Glutamatergic neuron (in vitro differentiated cells): ENCODE measurements around the gene RAP1GAP2. TPM values are rescaled to one million over a fixed set of nuclear protein-coding genes. Genes with fewer than 3 reads are reported as not detected.
A peak's percentile ranks its signal among the peaks of the same experiment; 100 is the strongest.

Experiments used
- DNase-seq: peaks from one replicate; pipeline ENCODE4 v3.0.0; 2022
- H3K27ac Mint-ChIP-seq: one replicate; pipeline ENCODE4 v1.8.0; 2020; ENCODE audit warnings: mild to moderate bottlenecking, mixed read lengths, inconsistent platforms; ENCODE audit not compliant: unreplicated experiment
- H3K27me3 Mint-ChIP-seq: one replicate; pipeline ENCODE4 v1.8.0; 2020; ENCODE audit warnings: mild to moderate bottlenecking, moderate library complexity, mixed read lengths, inconsistent platforms; ENCODE audit not compliant: unreplicated experiment
- H3K36me3 Mint-ChIP-seq: one replicate; pipeline ENCODE4 v1.8.0; 2020; ENCODE audit warnings: mild to moderate bottlenecking, mixed read lengths, inconsistent platforms; ENCODE audit not compliant: unreplicated experiment
- H3K4me1 Mint-ChIP-seq: one replicate; pipeline ENCODE4 v1.8.0; 2020; ENCODE audit warnings: mild to moderate bottlenecking, low read depth, mixed read lengths, inconsistent platforms; ENCODE audit not compliant: unreplicated experiment
- H3K4me3 Mint-ChIP-seq: one replicate; pipeline ENCODE4 v1.8.0; 2020; ENCODE audit warnings: mild to moderate bottlenecking, mixed read lengths, inconsistent platforms; ENCODE audit not compliant: unreplicated experiment
- H3K9me3 Mint-ChIP-seq: one replicate; pipeline ENCODE4 v1.8.0; 2020; ENCODE audit warnings: mild to moderate bottlenecking, moderate library complexity, mixed read lengths, inconsistent platforms; ENCODE audit not compliant: unreplicated experiment
- total RNA-seq: library from RNA; stranded (reverse); fragmentation: NEBNext Ultra II Directional; extraction: Animal tissue kit (Norgen Biotek cat#: 25700); gene quantifications from one replicate; pipeline ENCODE4 v1.2.1, GENCODE V29; 2021; ENCODE audit not compliant: unreplicated experiment
- TF ChIP-seq, protein P1 (sequence below): fragments of 200-600 bp; sonication (generic); IDR thresholded peaks from one replicate; pipeline ENCODE4 v1.5.0; 2021; ENCODE audit not compliant: partially characterized antibody, unreplicated experiment

The RAP1GAP2 gene
- total RNA-seq, 1 donor from 2014 or later = 86.0 TPM

DNA sequence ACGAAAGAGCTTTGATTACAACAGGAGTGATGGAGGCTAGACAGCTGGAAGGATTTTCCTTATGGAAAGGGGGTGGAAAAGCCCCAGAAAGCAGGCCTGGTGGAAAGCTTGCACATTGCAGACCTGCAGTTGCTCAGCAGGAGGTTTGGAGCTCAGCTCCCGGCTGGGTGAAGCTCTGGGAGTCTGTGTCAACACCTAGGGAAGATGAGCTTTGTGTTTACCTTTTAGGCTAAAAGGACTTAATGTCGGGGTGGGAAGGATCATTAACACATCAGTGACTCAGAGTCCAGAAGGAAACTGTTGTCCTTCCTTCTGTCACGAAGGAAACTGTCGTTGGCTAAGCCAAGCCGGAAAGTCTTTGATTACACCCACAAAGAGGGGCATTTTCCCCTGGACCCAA, 48.2 kb downstream of the RAP1GAP2 start:
- H3K4me3 Mint-ChIP-seq = no peak overlapping the region
- DNase-seq = no peak
- no peaks in the 10 kb centered on the region for H3K36me3 Mint-ChIP-seq
- H3K27ac Mint-ChIP-seq = peak overlapping the region; percentile 66
- peaks cover 7% of the 10 kb centered on the region for H3K27me3 Mint-ChIP-seq
- TF ChIP-seq, protein P1, sequence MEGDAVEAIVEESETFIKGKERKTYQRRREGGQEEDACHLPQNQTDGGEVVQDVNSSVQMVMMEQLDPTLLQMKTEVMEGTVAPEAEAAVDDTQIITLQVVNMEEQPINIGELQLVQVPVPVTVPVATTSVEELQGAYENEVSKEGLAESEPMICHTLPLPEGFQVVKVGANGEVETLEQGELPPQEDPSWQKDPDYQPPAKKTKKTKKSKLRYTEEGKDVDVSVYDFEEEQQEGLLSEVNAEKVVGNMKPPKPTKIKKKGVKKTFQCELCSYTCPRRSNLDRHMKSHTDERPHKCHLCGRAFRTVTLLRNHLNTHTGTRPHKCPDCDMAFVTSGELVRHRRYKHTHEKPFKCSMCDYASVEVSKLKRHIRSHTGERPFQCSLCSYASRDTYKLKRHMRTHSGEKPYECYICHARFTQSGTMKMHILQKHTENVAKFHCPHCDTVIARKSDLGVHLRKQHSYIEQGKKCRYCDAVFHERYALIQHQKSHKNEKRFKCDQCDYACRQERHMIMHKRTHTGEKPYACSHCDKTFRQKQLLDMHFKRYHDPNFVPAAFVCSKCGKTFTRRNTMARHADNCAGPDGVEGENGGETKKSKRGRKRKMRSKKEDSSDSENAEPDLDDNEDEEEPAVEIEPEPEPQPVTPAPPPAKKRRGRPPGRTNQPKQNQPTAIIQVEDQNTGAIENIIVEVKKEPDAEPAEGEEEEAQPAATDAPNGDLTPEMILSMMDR = no peak
- H3K4me1 Mint-ChIP-seq = peaks cover 14% of the 10 kb centered on the region
- peaks cover 5% of the 10 kb centered on the region for H3K9me3 Mint-ChIP-seq

DNA sequence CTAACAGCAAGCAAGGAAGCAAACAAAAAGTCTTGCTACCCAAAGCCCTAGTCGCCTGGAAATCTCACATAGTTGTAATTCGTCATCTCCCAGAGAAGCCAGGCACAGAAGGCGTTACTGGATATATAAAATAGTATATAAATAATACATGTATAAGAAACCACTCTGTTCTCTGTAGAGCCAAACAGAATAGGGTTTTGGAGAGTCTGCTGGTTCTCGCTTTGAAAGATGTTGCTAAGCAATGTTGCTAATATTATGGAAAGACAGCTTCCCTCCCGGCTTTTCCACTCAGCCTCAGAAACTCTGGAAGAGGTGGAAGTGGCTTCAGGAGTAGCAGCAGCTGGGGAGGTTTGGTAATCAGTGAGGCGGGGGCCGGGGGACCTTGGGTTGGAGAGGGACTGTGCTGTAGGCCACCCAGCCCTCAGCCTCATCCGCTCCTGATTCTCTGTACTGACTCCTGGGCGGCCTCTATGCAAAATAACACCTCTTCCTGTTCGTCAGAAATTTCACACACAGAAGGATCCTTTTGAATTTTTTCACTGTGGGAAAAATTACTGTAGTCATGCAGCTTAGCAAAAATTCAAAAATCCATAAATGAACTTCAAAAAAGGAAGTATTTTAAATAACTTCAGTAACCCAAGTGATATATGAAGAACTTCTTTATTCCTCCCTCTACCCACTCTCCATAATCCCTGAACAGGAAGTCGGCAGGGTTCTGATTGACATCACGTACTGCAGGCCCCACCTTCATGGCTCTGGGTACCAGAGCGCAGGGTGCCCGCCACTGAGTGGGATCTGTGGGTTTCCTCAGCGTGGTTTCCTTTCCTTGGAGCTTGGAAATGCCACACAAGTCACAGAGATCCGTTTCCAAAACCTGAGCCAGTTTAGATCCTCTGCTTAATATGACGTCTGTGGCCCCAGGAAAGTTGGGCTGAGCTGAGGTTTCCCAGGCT, 51.4 kb downstream of the RAP1GAP2 start:
- Mint-ChIP-seq H3K9me3 (peaks cover 9% of the 10 kb centered on the region), H3K4me3 (no peak overlapping the region), H3K27ac (no peak overlapping the region), H3K36me3 (no peaks in the 10 kb centered on the region), H3K27me3 (peaks cover 12% of the 10 kb centered on the region), H3K4me1 (peaks cover 18% of the 10 kb centered on the region)
- DNase-seq = no peak
- TF ChIP-seq, protein P1 = no peak

DNA sequence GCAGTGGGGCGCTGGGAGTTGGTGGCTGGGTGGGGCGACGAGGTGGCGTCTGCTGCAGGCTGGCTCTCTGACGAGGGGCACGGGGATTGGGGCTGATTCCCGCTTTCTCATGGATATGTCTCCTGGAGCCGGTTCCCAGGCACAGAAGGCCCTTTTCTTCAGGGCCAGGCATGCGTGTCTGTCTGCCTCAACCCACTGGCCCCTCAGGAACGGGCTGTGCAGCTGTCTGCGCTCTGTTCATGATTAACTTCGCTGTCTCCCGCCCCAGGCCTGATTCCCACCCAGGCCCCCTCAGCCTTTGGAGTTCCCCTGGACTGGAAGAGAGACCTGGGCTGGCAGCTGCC, 53.1 kb downstream of the RAP1GAP2 start:
- peaks cover 16% of the 10 kb centered on the region for H3K4me1 Mint-ChIP-seq
- TF ChIP-seq, protein P1 = no peak
- H3K9me3 Mint-ChIP-seq = peaks cover 7% of the 10 kb centered on the region
- H3K27me3 Mint-ChIP-seq = peaks cover 10% of the 10 kb centered on the region
- H3K36me3 Mint-ChIP-seq = no peaks in the 10 kb centered on the region
- H3K4me3 Mint-ChIP-seq = no peak overlapping the region
- peak overlapping the region; percentile 43 for H3K27ac Mint-ChIP-seq
- peak; percentile 42 for DNase-seq

DNA sequence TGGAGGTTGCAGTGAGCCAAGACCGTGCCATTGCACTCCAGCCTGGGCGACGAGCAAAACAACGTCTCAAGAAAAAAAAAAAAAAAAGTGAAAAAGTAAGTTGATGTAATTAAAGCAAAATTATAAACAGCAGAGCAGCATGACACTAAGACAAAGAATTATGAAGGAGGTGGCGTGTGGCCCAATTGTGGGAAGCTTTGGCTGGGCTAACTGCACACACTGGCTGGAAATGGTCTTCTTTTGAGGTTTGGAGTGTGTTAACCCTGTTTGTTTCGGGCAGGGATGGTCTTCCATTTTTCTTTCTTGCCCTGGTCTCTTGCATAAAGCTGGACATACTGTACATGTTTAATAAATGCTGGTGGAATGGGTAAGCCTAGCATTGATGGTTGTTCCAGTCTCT, 54.8 kb downstream of the RAP1GAP2 start:
- no peak for DNase-seq
- Mint-ChIP-seq H3K36me3 (no peaks in the 10 kb centered on the region), H3K4me3 (no peak overlapping the region), H3K27ac (no peak overlapping the region), H3K9me3 (peaks cover 13% of the 10 kb centered on the region), H3K4me1 (peaks cover 21% of the 10 kb centered on the region), H3K27me3 (peaks cover 8% of the 10 kb centered on the region)
- TF ChIP-seq, protein P1 = no peak

DNA sequence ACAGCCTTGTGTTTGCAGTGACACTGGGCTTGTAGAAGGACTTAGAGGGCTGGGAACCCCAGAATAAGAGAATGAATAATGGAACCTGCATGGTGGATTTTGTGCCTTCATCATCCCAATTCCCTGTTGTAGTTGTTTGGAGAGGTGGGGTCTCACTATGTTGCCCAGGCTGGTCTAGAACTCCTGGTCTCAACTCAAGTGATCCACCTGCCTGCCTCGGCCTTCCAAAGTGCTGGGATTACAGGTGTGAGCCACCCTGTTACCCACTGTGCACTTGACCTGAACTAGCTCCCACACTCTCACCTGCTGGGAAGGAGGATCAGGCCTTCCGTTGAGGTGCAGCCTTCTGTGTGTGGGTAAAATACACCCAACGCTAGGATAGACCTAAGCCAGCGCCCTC, 55.4 kb downstream of the RAP1GAP2 start:
- H3K27ac Mint-ChIP-seq = no peak overlapping the region
- H3K36me3 Mint-ChIP-seq = no peaks in the 10 kb centered on the region
- DNase-seq = no peak
- TF ChIP-seq, protein P1 = no peak
- H3K4me1 Mint-ChIP-seq = peaks cover 26% of the 10 kb centered on the region
- peaks cover 8% of the 10 kb centered on the region for H3K27me3 Mint-ChIP-seq
- peaks cover 13% of the 10 kb centered on the region for H3K9me3 Mint-ChIP-seq
- H3K4me3 Mint-ChIP-seq = no peak overlapping the region
